HEK293 (cell line): ENCODE data around the gene CHI3L1.

Source experiments
- CTCF ChIA-PET: fragments of 350-600 bp; formaldehyde crosslinking; extraction: SDS; loops from one replicate; lab custom pipeline; 2021; ENCODE audit warnings: antibody characterized with exemption; lab: Yijun Ruan, JAX
- POLR2A ChIA-PET: fragments of 300-600 bp; formaldehyde crosslinking; extraction: SDS; loops from one replicate; lab custom pipeline; 2020; ENCODE audit warnings: antibody characterized with exemption, inconsistent platforms; lab: Yijun Ruan, JAX
- H3K27ac ChIP-seq: fragments of 200-500 bp; sonication (Bioruptor generic); 2 replicates; pipeline ENCODE4 v1.5.1; 2014; ENCODE audit warnings: low read depth, low read length, control low read depth, inconsistent platforms; ENCODE audit errors: extremely low read depth
- H3K36me3 ChIP-seq, 2 experiments: fragments of 200-500 bp in 1 of 2; sonication (Bioruptor generic) in 1 of 2; 1 replicate in 1 of 2; 2 replicates in 1 of 2; pipeline ENCODE4 v1.5.1; 2014 to 2017; ENCODE audit warnings: inconsistent platforms in 2 of 2, low read length in 2 of 2; ENCODE audit not compliant: control insufficient read depth in 2 of 2, insufficient read depth in 1 of 2
- H3K4me1 ChIP-seq: fragments of 200-500 bp; sonication (Bioruptor generic); 2 replicates; pipeline ENCODE4 v1.5.1; 2014; ENCODE audit warnings: mild to moderate bottlenecking, low read length, inconsistent platforms; ENCODE audit not compliant: control insufficient read depth, insufficient read depth
- H3K4me3 ChIP-seq: 2 replicates; pipeline ENCODE4 v1.5.1; 2011; ENCODE audit warnings: low read depth, mild to moderate bottlenecking, control low read depth, low read length, moderate library complexity
- H3K9me3 ChIP-seq: fragments of 200-500 bp; sonication (Bioruptor generic); 2 replicates; pipeline ENCODE4 v1.5.1; 2014; ENCODE audit warnings: low read depth, low read length, inconsistent platforms; ENCODE audit not compliant: control insufficient read depth, insufficient read depth
- CTCF ChIP-seq: fragments of 450-650 bp; formaldehyde crosslinking; IDR thresholded peaks from 2 replicates; pipeline ENCODE4 v1.5.1; 2016; ENCODE audit warnings: missing biosample characterization, missing genetic modification characterization
- FEZF1 ChIP-seq: fragments of 450-650 bp; formaldehyde crosslinking; IDR thresholded peaks from 2 replicates; pipeline ENCODE4 v1.5.1; 2016; ENCODE audit warnings: missing biosample characterization, missing genetic modification characterization
- GFI1B ChIP-seq: fragments of 450-650 bp; formaldehyde crosslinking; IDR thresholded peaks from 2 replicates; pipeline ENCODE4 v1.5.1; 2016; ENCODE audit warnings: missing biosample characterization, missing genetic modification characterization
- GLIS1 ChIP-seq: fragments of 450-650 bp; formaldehyde crosslinking; IDR thresholded peaks from 2 replicates; pipeline ENCODE4 v1.5.1; 2016; ENCODE audit warnings: missing biosample characterization, missing genetic modification characterization
- KLF9 ChIP-seq: fragments of 450-650 bp; formaldehyde crosslinking; IDR thresholded peaks from 2 replicates; pipeline ENCODE4 v1.5.1; 2016; ENCODE audit warnings: missing biosample characterization, missing genetic modification characterization, low read depth
- SCRT2 ChIP-seq: fragments of 450-650 bp; formaldehyde crosslinking; IDR thresholded peaks from 2 replicates; pipeline ENCODE4 v1.5.1; 2016; ENCODE audit warnings: missing biosample characterization, missing genetic modification characterization
- TCF7L2 ChIP-seq: IDR thresholded peaks from 2 replicates; pipeline ENCODE4 v1.6.1; 2011; ENCODE audit warnings: low read depth, mild to moderate bottlenecking, inconsistent platforms, low read length, moderate library complexity, borderline replicate concordance
- ZBTB17 ChIP-seq: fragments of 450-650 bp; formaldehyde crosslinking; IDR thresholded peaks from 2 replicates; pipeline ENCODE4 v1.5.1; 2016; ENCODE audit warnings: missing biosample characterization, missing genetic modification characterization
- ZBTB20 ChIP-seq: fragments of 450-650 bp; formaldehyde crosslinking; IDR thresholded peaks from 2 replicates; pipeline ENCODE4 v1.5.1; 2016; ENCODE audit warnings: missing biosample characterization, missing genetic modification characterization
- ZFP41 ChIP-seq: fragments of 450-650 bp; formaldehyde crosslinking; IDR thresholded peaks from 2 replicates; pipeline ENCODE4 v1.5.1; 2016; ENCODE audit warnings: missing biosample characterization, missing genetic modification characterization, borderline replicate concordance
- ZIC2 ChIP-seq: fragments of 450-650 bp; formaldehyde crosslinking; IDR thresholded peaks from 2 replicates; pipeline ENCODE4 v1.5.1; 2016; ENCODE audit warnings: missing biosample characterization, missing genetic modification characterization
- ZNF140 ChIP-seq: fragments of 450-650 bp; formaldehyde crosslinking; IDR thresholded peaks from 2 replicates; pipeline ENCODE4 v1.5.1; 2016; ENCODE audit warnings: missing biosample characterization, missing genetic modification characterization
- ZNF37A ChIP-seq: fragments of 450-650 bp; IDR thresholded peaks from 2 replicates; pipeline ENCODE4 v1.5.1; 2018; ENCODE audit warnings: missing biosample characterization, missing genetic modification characterization
- ZNF48 ChIP-seq: fragments of 450-650 bp; formaldehyde crosslinking; IDR thresholded peaks from 2 replicates; pipeline ENCODE4 v1.5.1; 2016; ENCODE audit warnings: missing biosample characterization, missing genetic modification characterization
- ZNF514 ChIP-seq: fragments of 450-650 bp; formaldehyde crosslinking; IDR thresholded peaks from 2 replicates; pipeline ENCODE4 v1.5.1; 2016; ENCODE audit warnings: missing biosample characterization, missing genetic modification characterization
- ZNF530 ChIP-seq: fragments of 450-650 bp; formaldehyde crosslinking; IDR thresholded peaks from 2 replicates; pipeline ENCODE4 v1.5.1; 2016; ENCODE audit warnings: low read depth, missing biosample characterization, missing genetic modification characterization
- ZNF560 ChIP-seq: fragments of 450-650 bp; formaldehyde crosslinking; IDR thresholded peaks from 2 replicates; pipeline ENCODE4 v1.5.1; 2017; ENCODE audit warnings: missing biosample characterization, missing genetic modification characterization, borderline replicate concordance
- ZNF624 ChIP-seq: fragments of 450-650 bp; formaldehyde crosslinking; IDR thresholded peaks from 2 replicates; pipeline ENCODE4 v1.5.1; 2017; ENCODE audit warnings: missing biosample characterization, missing genetic modification characterization
- ZNF654 ChIP-seq: fragments of 450-650 bp; formaldehyde crosslinking; IDR thresholded peaks from 2 replicates; pipeline ENCODE4 v1.5.1; 2016; ENCODE audit warnings: low read depth, missing biosample characterization, missing genetic modification characterization
- ZNF660 ChIP-seq: fragments of 450-650 bp; IDR thresholded peaks from 2 replicates; pipeline ENCODE4 v1.5.1; 2018; ENCODE audit warnings: missing biosample characterization, mild to moderate bottlenecking, missing genetic modification characterization
- ZNF776 ChIP-seq: fragments of 450-650 bp; formaldehyde crosslinking; IDR thresholded peaks from 2 replicates; pipeline ENCODE4 v1.5.0; 2017; ENCODE audit warnings: missing biosample characterization, missing genetic modification characterization, borderline replicate concordance
- ZNF837 ChIP-seq: fragments of 450-650 bp; formaldehyde crosslinking; IDR thresholded peaks from 2 replicates; pipeline ENCODE4 v1.5.1; 2016; ENCODE audit warnings: missing biosample characterization, missing genetic modification characterization
- ZSCAN30 ChIP-seq: fragments of 450-650 bp; IDR thresholded peaks from 2 replicates; pipeline ENCODE4 v1.5.1; 2018; ENCODE audit warnings: missing biosample characterization, mild to moderate bottlenecking, missing genetic modification characterization, moderate library complexity

Gene CHI3L1

DNA sequence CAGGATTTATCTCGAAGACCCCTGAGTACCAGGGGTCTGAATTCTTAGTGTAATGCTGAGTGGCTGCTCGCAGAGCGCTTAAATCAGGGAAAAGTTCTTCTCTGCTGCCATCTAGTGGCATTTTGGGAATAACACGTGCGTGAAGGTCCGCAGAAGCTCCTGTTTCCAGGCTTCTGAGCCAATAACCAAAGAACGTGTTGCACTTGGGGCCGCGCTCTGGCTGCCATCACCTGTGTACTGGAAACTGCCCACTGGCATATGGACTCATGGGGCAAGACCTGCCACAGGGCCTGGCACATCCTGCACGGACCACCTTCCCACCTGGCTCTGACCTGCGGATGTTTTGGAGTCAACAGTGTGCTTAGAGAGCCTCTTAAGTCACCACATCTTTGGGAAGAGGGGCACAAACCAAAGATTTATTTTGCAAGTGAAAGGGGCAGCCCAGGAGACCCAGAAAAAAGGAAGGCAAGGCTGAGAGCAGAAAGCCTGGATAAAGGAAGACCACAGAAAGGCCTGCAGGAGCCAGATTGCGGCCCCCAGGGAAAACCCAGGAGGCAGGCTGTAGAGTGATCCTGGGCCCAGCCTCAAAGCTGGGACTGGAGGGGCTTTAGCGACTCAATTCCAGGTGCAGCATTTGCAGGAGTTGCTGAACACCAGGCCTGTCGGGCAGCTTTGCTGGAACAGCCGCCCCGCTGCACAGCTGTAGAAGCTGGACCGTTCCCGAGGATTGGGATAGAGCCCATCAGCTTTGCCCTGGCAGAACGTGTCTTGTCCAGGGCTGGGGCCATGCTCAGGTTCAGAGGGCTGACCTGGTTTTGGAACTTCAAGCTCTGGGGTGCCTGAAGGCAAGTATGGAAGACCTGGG is 30.0 kb upstream of the CHI3L1 start:
- ChIA-PET CTCF (interaction anchor here (0.6 to 13.0 kb wide), 43 partner anchors 9 to 483 kb away, joined by 3 to 293 read pairs (median 4); partner anchors contain the start of genes ADORA1, CHI3L1, FMOD and MYBPH), POLR2A (interaction anchor here (1.0 kb wide), 1 partner anchor 98 kb away, joined by 4 read pairs; no protein-coding TSS in a partner anchor)
- Histone ChIP-seq H3K27ac (no peak overlapping the region), H3K9me3 (no peaks in the 10 kb centered on the region), H3K36me3 (no peaks in the 10 kb centered on the region), H3K4me1 (no peaks in the 10 kb centered on the region), H3K4me3 (no peak overlapping the region)
- TF ChIP-seq SCRT2 (tag by site-specific recombination) (peak; percentile 84), ZNF514 (no peak), ZNF654 (tag by site-specific recombination) (peak; percentile 90), ZBTB20 (tag by site-specific recombination) (no peak; the same call in 1 of the 2 replicates), ZNF530 (no peak), ZNF660 (tag by site-specific recombination) (peak; percentile 69; the same call in 1 of the 2 replicates), GFI1B (tag by site-specific recombination) (no peak), FEZF1 (tag by site-specific recombination) (no peak), ZNF37A (tag by site-specific recombination) (no peak), KLF9 (no peak), ZBTB17 (tag by site-specific recombination) (0 out of 2 replicates have a peak, but pooled peaks have one; percentile 44), CTCF (tag by site-specific recombination) (peak; percentile 65), TCF7L2 (no peak), ZSCAN30 (tag by site-specific recombination) (0 out of 2 replicates have a peak, but pooled peaks have one; percentile 20), ZNF837 (tag by site-specific recombination) (no peak), ZNF776 (tag by site-specific recombination) (no peak), ZIC2 (tag by site-specific recombination) (no peak), ZNF48 (no peak)

GRCh38 chr1:203215573-203215972 is 29.1 kb upstream of the CHI3L1 start:
- H3K4me3 ChIP-seq = no peak overlapping the region
- H3K36me3 ChIP-seq = no peaks in the 10 kb centered on the region
- ChIA-PET POLR2A (interaction anchor here (1.0 kb wide), 1 partner anchor 98 kb away, joined by 4 read pairs; no protein-coding TSS in a partner anchor), CTCF (interaction anchor here (0.5 to 13.0 kb wide), 31 partner anchors 10 to 194 kb away, joined by 3 to 293 read pairs (median 5); partner anchors contain the start of genes ADORA1 and MYBPH)
- no peaks in the 10 kb centered on the region for H3K9me3 ChIP-seq
- TF ChIP-seq ZNF560 (tag by site-specific recombination) (no peak), ZFP41 (tag by site-specific recombination) (no peak), GLIS1 (tag by site-specific recombination) (no peak), ZNF140 (tag by site-specific recombination) (no peak), ZNF624 (tag by site-specific recombination) (no peak)
- TF ChIP-seq, all 188 proteins: peak for 0
- Histone ChIP-seq H3K4me1 (no peaks in the 10 kb centered on the region), H3K27ac (no peak overlapping the region)
